Naive thymus-derived CD4-positive, alpha-beta T cell (primary cell): Measurements from ENCODE around the gene NUDT4B. TPM values are rescaled to one million over a fixed set of nuclear protein-coding genes. Genes with fewer than 3 reads are reported as not detected.
"Not testable (repeated sequence)": the region's sequence is repeated elsewhere in the genome, so short reads cannot be mapped to it uniquely, and the experiment has no call there.

Experiments
- ATAC-seq: fragments of 150-1000 bp; cut with Tn5 transposase; 2 replicates; pipeline ENCODE4 v1.10.0; 2021; ENCODE audit warnings: mild to moderate bottlenecking, moderate library complexity
- CTCF ChIA-PET: fragments of 350-600 bp; sonication (Branson Sonifier 250); formaldehyde crosslinking; loops from one replicate; lab custom pipeline; 2021; ENCODE audit warnings: antibody characterized with exemption; lab: Charles Lee
- POLR2A ChIA-PET: fragments of 350-600 bp; sonication (Branson Sonifier 250); formaldehyde crosslinking; loops from one replicate; lab custom pipeline; 2021; ENCODE audit warnings: antibody characterized with exemption, inconsistent platforms; lab: Charles Lee
- DNase-seq, 9 donors: peaks; one replicate each; pipeline versions ENCODE4 v3.0.0 to v3.0.0-alpha.2; 2020 to 2022; ENCODE audit warnings: mixed read lengths in 1 of 9
- H3K27ac ChIP-seq: one replicate; pipeline ENCODE4 v1.7.0; 2013; ENCODE audit warnings: mild to moderate bottlenecking, low read depth, low read length, moderate library complexity
- H3K27me3 ChIP-seq, 2 donors: one replicate each; pipeline ENCODE4 v1.7.0; 2013; ENCODE audit warnings: low read length in 2 of 2, mild to moderate bottlenecking in 2 of 2, moderate library complexity in 2 of 2; ENCODE audit not compliant: control insufficient read depth in 2 of 2, insufficient read depth in 2 of 2
- H3K36me3 ChIP-seq, 3 experiments: 1 replicate in 2 of 3; 2 replicates in 1 of 3; pipeline ENCODE4 v1.7.0; 2013; ENCODE audit warnings: low read length in 3 of 3, mild to moderate bottlenecking in 3 of 3, moderate library complexity in 1 of 3; ENCODE audit not compliant: insufficient read depth in 3 of 3, control insufficient read depth in 2 of 3
- H3K4me1 ChIP-seq, 2 donors: one replicate each; pipeline ENCODE4 v1.7.0; 2013; ENCODE audit warnings: low read length in 2 of 2, mild to moderate bottlenecking in 2 of 2, moderate library complexity in 1 of 2; ENCODE audit not compliant: control insufficient read depth in 2 of 2, insufficient read depth in 2 of 2
- H3K4me3 ChIP-seq: 2 replicates; pipeline ENCODE4 v1.7.0; 2013; ENCODE audit warnings: mild to moderate bottlenecking, low read length
- H3K9me3 ChIP-seq, 3 experiments: 1 replicate in 2 of 3; 2 replicates in 1 of 3; pipeline ENCODE4 v1.7.0; 2013; ENCODE audit warnings: low read length in 3 of 3; ENCODE audit not compliant: control insufficient read depth in 2 of 3
- H3K27ac Mint-ChIP-seq, 9 donors: one replicate each; pipeline ENCODE4 v1.8.0; 2020 to 2022; ENCODE audit warnings: mixed read lengths in 9 of 9, mild to moderate bottlenecking in 8 of 9, moderate library complexity in 5 of 9, inconsistent platforms in 2 of 9
- H3K27me3 Mint-ChIP-seq, 5 donors: one replicate each; pipeline ENCODE4 v1.8.0; 2021 to 2022; ENCODE audit warnings: mixed read lengths in 5 of 5, mild to moderate bottlenecking in 1 of 5
- H3K36me3 Mint-ChIP-seq, 5 donors: one replicate each; pipeline ENCODE4 v1.8.0; 2020 to 2022; ENCODE audit warnings: mixed read lengths in 5 of 5, mild to moderate bottlenecking in 3 of 5, inconsistent platforms in 1 of 5
- H3K4me1 Mint-ChIP-seq, 7 donors: one replicate each; pipeline ENCODE4 v1.8.0; 2020 to 2022; ENCODE audit warnings: mixed read lengths in 7 of 7, mild to moderate bottlenecking in 3 of 7, inconsistent platforms in 1 of 7
- H3K4me3 Mint-ChIP-seq, 10 donors: one replicate each; pipeline ENCODE4 v1.8.0; 2020 to 2022; ENCODE audit warnings: mild to moderate bottlenecking in 10 of 10, mixed read lengths in 10 of 10, moderate library complexity in 6 of 10, inconsistent platforms in 2 of 10
- H3K9me3 Mint-ChIP-seq, 11 donors: one replicate each; pipeline ENCODE4 v1.8.0; 2020 to 2022; ENCODE audit warnings: mixed read lengths in 11 of 11, mild to moderate bottlenecking in 4 of 11, inconsistent platforms in 1 of 11, moderate library complexity in 1 of 11
- intact Hi-C, 2 donors: fragments of 100-400 bp; cut with micrococcal nuclease; formaldehyde crosslinking; loops; one replicate each; pipeline ENCODE4 v1.15.1; 2023
- polyA plus RNA-seq, 2 donors: library from polyadenylated mRNA; unstranded; fragments of 300-500 nt; fragmentation: Illumina TruSeq; gene quantifications; one replicate each; pipeline ENCODE4 v1.2.3, GENCODE V29; 2021
- total RNA-seq, 6 experiments: library from RNA in 5 of 6; stranded (reverse) in 5 of 6; gene quantifications; 1 replicate in 5 of 6; 2 replicates in 1 of 6; pipeline ENCODE4 v1.2.3 and lab custom pipeline; 2021 to 2026

Gene NUDT4B
- total and polyA plus RNA-seq, 7 experiments from 2014 or later, result 0.62 to 11.2 (median 2.2) TPM; not detected in 3

DNA sequence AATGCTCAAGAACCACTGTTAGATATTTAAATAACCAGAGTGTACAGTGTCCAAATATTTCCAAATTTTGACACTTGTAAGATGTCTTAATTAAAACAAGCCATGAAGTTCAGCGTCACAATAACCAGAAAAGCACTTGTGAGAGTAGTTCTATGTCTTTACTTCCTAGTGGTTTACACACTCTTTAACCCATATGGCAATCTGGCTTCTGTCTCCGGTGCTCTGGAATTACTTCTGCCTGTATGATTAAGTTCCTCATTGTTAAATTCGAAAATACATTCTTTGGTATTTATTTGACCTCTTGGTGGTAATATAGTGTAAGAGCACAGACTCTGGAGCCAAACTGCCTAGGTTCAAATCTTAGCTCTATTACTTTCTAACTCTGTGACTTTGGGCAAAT lies 20.9 kb downstream of the NUDT4B start:
- POLR2A ChIA-PET, DNase-seq, H3K4me1 ChIP-seq, H3K4me1 Mint-ChIP-seq, H3K27me3 Mint-ChIP-seq, H3K9me3 ChIP-seq, H3K27ac Mint-ChIP-seq, intact Hi-C loops, H3K4me3 Mint-ChIP-seq, H3K9me3 Mint-ChIP-seq, H3K36me3 Mint-ChIP-seq, H3K27ac ChIP-seq, CTCF ChIA-PET, H3K27me3 ChIP-seq, H3K36me3 ChIP-seq, H3K4me3 ChIP-seq, ATAC-seq: not testable (repeated sequence)

DNA sequence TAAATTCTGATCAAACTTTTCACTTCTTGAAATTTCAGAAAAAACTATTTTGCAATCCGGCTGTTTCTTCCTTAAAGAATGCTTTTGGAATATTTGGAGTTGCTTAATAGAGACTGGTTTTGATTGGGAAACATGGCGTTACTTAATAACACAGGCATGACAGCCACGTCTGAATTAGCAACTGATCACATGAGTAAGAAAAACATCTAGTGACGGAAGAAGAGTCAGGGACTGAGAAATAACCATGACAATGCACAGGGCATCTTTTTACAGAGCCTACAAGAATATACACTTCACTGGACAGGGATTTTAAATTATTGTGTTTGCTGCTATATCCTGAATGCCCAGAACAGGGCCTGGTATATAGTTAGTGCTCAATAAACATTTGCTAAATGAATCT lies 25.1 kb downstream of the NUDT4B start:
- H3K4me1 ChIP-seq, H3K27ac Mint-ChIP-seq, DNase-seq, POLR2A ChIA-PET, CTCF ChIA-PET, intact Hi-C loops, H3K4me1 Mint-ChIP-seq, H3K9me3 Mint-ChIP-seq, H3K27me3 ChIP-seq, H3K9me3 ChIP-seq, H3K27ac ChIP-seq, H3K36me3 ChIP-seq, H3K27me3 Mint-ChIP-seq, H3K36me3 Mint-ChIP-seq, H3K4me3 ChIP-seq, H3K4me3 Mint-ChIP-seq: not testable (repeated sequence)
- peak; percentile 67 for ATAC-seq

DNA sequence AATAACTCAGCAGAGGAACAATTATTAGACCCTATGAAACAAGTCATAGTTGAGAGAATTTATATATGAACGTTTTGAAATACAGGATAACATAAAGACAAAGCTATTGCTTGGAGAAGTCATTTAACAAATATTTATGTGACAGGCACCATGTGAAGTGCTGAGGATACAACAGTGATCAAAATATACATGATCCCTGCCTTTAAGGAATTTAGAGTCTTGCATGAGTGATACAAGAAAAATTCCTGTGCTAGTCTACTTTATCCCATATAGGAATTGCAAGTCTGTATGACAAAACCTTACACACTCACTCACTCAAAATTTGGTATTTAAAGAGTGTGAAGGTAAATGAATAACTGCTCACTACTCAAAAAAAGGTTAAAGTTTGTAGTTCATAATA lies 25.5 kb downstream of the NUDT4B start:
- H3K9me3 ChIP-seq, H3K27ac Mint-ChIP-seq, H3K4me1 Mint-ChIP-seq, H3K4me3 ChIP-seq, intact Hi-C loops, H3K36me3 Mint-ChIP-seq, H3K4me3 Mint-ChIP-seq, ATAC-seq, H3K27ac ChIP-seq, H3K27me3 ChIP-seq, POLR2A ChIA-PET, H3K9me3 Mint-ChIP-seq, CTCF ChIA-PET, DNase-seq, H3K27me3 Mint-ChIP-seq, H3K36me3 ChIP-seq, H3K4me1 ChIP-seq: not testable (repeated sequence)

DNA sequence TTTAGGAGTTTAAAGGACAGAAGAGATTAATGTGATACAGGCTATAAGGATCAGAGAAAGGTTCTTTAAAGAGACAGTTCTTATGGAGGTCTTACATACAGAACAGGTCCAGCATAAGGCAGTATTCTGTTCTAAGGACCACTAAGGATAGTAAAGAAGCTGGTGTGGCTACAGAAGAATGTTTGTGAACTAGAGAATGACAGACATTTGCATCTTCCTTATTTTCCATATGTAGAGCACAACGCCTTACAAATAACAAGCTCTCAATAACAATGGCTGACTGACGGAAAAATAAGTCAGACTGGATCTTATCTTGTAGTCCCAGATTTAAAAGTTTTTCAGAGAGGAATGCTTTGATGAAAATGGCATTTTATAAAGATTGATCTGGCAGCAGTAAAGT lies 26.7 kb downstream of the NUDT4B start:
- ATAC-seq, H3K9me3 ChIP-seq, POLR2A ChIA-PET, H3K27me3 ChIP-seq, intact Hi-C loops, H3K4me3 Mint-ChIP-seq, H3K27ac ChIP-seq, DNase-seq, H3K36me3 ChIP-seq, H3K9me3 Mint-ChIP-seq, H3K4me3 ChIP-seq, CTCF ChIA-PET, H3K27ac Mint-ChIP-seq, H3K27me3 Mint-ChIP-seq, H3K36me3 Mint-ChIP-seq, H3K4me1 Mint-ChIP-seq, H3K4me1 ChIP-seq: not testable (repeated sequence)

DNA sequence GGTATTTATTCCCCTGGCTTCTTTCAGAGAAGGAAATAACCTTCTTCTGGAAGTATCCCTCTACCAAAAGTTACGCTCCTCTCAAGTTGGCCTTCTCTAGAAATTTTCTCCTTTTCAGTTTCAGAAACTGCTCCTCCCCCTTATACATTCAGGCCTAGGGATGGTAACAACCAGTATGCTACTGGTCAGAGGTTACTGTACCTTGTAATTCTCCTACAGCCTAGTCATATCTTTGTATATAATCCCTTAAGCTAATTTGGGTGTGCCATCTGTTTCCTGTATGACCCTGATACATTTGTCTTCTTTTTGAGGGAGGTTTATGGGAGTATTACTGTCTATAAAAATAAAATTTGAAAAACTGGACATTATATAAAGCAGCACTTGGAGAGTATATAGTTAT lies 29.1 kb downstream of the NUDT4B start:
- H3K36me3 ChIP-seq, CTCF ChIA-PET, H3K9me3 ChIP-seq, H3K27ac Mint-ChIP-seq, DNase-seq, ATAC-seq, H3K4me3 ChIP-seq, intact Hi-C loops, H3K4me1 Mint-ChIP-seq, H3K27ac ChIP-seq, H3K9me3 Mint-ChIP-seq, POLR2A ChIA-PET, H3K27me3 Mint-ChIP-seq, H3K4me3 Mint-ChIP-seq, H3K4me1 ChIP-seq, H3K36me3 Mint-ChIP-seq, H3K27me3 ChIP-seq: not testable (repeated sequence)

DNA sequence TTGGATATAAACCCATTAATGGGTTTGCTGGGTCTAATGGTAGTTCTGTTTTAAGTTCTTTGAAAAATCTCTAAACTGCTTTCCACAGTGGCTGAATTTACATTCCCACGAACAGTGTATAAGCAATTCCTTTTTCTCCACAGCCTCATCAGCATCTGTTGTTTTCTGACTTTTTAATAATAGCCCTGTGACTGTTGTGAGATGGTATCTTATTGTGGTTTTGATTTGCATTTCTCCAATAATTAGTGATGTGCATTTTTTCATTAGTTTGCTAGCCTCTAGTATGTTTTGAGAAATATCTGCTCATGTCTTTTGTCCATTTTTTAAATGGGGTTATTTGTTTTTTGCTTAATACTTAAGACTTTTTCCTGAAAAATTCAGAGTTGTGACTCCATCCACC lies 31.8 kb downstream of the NUDT4B start:
- intact Hi-C loops, ATAC-seq, CTCF ChIA-PET: not testable (repeated sequence)

DNA sequence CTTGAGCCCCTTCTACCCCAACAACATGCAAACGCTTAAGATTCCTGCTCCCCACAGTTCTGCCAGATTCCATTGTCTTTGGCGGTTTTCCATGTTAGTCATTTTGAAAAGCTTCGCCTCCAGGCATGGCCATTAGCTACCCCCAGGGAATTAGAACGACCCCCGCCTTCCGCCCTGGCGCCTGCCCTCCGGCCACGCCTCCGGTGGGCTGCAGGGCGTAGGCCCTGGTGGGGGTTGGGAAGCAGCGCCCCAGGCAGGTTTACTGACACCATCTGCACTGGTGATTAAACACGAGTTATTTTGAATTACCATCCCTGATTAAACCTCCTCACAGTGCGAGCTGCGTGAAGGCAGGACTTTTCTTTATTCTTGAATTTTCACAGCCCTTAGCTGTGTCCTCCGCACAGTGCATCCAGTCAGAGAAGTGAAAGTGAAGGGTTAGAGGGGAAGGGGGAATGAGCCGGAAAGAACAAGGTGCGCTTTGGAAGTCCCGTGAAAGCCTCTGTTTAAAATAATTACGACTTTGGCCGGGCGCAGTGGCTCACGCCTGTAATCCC lies 43.0 kb downstream of the NUDT4B start:
- CTCF ChIA-PET, ATAC-seq, H3K9me3 ChIP-seq, H3K9me3 Mint-ChIP-seq, H3K36me3 ChIP-seq, H3K4me3 Mint-ChIP-seq, H3K4me1 Mint-ChIP-seq, H3K27ac ChIP-seq, H3K27ac Mint-ChIP-seq, intact Hi-C loops, DNase-seq, H3K4me3 ChIP-seq, H3K27me3 ChIP-seq, H3K27me3 Mint-ChIP-seq, POLR2A ChIA-PET, H3K4me1 ChIP-seq, H3K36me3 Mint-ChIP-seq: not testable (repeated sequence)

More for the DNA sequence above, 31.8 kb downstream of the NUDT4B start:
- H3K4me3 Mint-ChIP-seq, H3K27ac Mint-ChIP-seq, H3K4me1 Mint-ChIP-seq, H3K27me3 ChIP-seq, H3K36me3 ChIP-seq, H3K27ac ChIP-seq, POLR2A ChIA-PET, H3K27me3 Mint-ChIP-seq, H3K4me1 ChIP-seq, DNase-seq, H3K9me3 ChIP-seq, H3K4me3 ChIP-seq, H3K9me3 Mint-ChIP-seq, H3K36me3 Mint-ChIP-seq: not testable (repeated sequence)
